GM19099 (cell line): ENCODE results near the gene GMNN.

Experiments used
- POLR2A ChIP-seq: IDR thresholded peaks from 3 replicates; pipeline ENCODE4 v1.6.1; 2011; ENCODE audit warnings: low read depth; ENCODE audit not compliant: insufficient read length; ENCODE audit errors: extremely low read depth

GMNN gene

DNA sequence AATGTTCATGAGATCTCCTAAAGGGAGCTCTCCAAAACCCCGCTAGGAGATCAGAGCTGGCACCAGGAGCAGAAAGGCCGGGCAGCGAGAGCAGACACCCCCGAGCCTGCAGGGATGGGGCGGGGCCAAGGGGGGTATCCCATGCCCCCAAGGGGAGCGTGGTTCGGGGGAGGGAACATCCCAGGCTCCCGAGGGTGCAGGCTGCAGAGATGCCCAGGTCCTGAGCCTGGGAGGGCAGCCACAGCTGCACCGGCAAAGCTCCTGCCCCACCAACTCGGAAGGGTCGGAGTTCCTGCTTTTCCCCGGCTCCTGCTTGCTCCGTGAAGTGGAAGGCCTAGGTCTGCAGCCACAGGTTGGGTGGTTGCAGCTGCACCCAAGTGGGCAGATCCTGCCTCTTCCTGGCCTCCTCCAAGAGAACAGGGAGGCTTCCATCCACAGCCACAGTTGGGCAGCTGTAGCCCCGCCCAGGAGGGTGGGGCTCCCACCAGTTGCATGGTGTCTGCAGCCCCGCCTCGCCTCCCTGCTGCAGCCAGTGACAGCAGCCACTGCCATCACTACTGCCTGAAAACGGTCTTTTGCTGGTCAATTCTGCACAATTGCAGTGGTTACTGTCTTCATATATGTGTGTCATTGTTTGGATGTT, 13.4 kb upstream of the GMNN start:
- no peak for TF ChIP-seq POLR2A

- no peak for TF ChIP-seq POLR2A
Measured at GRCh38 chr6:24761851-24762250, 12.9 kb upstream of the GMNN start.

- TF ChIP-seq POLR2A, result no peak
Measured at GRCh38 chr6:24763578-24763977, 11.2 kb upstream of the GMNN start.

DNA sequence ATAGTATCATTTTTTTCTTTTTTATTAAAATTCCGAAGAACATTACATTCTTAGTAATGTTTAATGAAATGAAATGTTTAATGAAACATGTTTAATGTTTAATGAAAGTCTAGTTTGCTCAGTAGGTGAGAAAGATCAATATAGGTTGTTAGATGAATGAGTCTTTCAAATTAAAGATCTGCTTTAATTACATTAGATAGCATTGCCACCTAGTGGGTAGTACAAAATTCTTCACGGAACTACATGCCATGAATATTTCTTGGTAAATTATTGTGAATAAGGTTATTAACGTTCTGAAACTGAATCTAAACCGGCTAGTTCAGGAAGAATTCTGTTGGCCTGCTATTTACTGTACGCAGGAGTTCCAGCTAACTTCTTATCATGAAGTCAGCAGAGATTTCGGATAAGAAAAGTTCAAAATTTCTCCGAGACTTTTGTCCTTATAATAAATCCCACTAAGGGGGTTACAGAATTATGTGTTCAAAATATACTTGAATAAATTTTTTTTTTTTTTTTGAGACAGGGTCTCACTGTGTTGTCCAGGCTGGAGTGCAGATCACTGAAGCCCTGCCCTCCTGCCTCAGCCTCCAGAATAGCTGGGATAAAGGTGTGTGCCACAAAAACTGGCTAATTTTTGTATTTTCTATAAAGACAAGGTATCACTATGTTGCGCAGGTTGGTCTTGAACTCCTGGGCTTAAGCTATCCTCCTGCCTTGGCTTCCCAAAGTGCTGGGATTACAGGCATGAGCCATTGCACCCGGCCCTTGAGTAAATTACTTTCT, 7.9 kb upstream of the GMNN start:
- no peak for TF ChIP-seq POLR2A

DNA sequence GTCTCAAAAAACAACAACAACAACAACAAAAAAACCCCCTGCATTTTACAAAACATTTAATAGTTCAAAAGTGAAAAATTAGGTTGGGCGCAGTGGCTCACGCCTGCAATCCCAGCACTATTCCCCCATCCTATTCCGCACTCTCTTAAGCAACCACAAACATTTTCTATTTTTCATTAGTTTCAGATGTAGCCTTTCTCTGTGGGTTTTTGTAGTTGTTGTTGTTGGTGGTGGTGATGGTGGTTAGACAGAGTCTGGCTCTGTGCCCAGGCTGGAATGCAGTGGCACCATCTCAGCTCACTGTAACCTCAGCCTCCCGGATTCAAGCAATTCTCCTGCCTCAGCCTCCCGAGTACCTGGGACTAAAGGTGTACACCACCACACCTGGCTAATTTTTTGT, 6.4 kb upstream of the GMNN start:
- TF ChIP-seq POLR2A, result no peak

DNA sequence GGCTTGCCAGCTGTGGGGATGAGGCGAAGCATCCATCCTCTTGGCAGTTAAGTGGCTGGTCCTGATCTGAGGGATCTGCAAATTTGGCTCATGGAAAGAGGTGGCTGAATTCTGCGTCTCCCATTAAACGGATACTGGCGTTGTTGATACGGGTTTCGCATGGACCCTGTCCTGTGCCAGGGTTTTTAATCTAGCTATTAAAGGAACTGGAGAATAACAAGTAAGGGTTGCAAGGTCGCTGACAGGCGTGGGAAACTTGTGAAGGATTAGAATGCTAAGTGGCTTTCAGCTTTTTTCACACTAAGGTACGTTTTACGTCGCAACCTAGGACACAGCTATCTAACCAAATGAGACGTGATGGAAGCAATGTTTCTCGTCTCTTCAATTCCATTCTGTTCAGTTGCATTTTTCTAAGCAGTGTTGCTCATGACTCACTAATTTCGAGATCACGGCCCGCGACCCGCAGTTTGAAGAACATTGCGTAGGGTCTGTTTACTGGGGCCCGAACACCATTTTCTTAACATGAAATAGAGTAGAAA, 852 bp downstream of the GMNN start:
- TF ChIP-seq POLR2A, result no peak

GRCh38 chr6:24777227-24777626, 2.5 kb downstream of the GMNN start:
- no peak for TF ChIP-seq POLR2A

DNA sequence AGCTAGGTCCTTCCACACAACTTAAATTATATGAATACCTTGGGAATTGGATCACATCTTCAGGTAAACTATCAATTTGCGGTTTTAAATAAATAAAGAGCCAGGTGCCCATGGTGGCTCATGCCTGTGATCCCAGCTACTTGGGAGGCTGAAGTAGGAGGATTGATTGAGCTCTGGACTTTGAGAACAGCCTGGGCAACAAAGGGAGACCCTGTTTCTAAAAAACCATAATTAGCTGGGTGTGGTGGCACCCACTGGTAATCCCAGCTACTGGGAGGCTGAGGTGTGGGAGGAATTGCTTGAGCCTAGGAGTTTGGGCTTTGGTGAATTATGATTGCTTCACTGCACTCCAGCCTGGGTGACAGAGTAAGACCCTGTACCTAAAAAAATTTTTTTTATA, 3.4 kb downstream of the GMNN start:
- no peak for TF ChIP-seq POLR2A

- no peak for TF ChIP-seq POLR2A
Measured at GRCh38 chr6:24778878-24779277, 4.1 kb downstream of the GMNN start.

GRCh38 chr6:24779416-24780016, 4.8 kb downstream of the GMNN start:
- no peak for TF ChIP-seq POLR2A

DNA sequence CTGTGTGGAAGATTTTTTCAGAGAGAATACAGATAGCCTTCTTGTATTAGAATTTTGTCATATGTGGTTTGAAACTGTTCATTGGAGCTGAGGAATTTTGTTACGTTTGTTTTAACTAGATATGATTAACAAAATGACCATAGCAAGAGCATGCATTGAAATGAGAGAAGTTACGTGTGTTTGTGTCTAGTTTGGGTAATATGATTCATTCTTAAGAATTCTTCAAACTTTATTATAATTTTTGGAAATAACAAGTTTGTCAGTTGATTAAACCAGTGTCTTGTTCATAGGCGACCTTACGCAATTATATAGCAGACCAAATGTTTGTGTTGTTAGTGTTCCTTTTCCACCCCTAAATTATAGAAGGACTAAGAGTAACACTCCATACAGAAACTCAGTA, 5.5 kb downstream of the GMNN start:
- no peak for TF ChIP-seq POLR2A

DNA sequence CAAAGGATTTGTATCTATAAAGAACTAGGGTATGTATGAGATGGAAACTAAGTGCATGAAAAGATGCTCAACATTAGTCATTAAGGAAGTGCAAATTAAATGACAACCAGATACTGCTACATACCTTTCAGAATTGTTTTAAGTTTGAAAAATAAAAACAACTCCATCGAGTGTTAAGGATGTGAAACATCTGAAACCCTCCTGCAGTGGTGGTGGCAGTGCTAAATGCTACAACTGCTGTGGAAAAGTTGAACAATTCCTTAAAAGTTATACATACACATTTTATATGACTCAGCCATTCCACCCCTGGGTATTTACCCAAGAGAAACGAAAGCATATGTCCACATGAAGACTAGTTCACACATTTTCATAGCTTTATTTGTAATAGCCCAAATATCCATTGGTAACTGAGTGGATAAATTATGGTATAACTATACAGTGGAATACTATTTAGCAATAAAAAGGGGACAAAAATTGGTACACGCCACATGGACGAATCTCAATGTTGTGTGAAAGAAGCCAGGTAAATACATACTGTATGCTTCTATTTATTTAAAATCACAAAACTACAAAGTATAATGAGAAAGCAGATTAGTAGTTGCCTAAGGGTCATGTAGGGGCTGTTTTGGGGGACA, 13.4 kb downstream of the GMNN start:
- TF ChIP-seq POLR2A, result no peak

- no peak for TF ChIP-seq POLR2A
Measured at GRCh38 chr6:24795106-24795505, 20.4 kb downstream of the GMNN start.

- TF ChIP-seq POLR2A, result no peak
Measured at GRCh38 chr6:24796616-24797290, 22.0 kb downstream of the GMNN start.
